Measurements from ENCODE around the gene PPP2R1B. TPM values are rescaled to one million over a fixed set of nuclear protein-coding genes. Genes with fewer than 3 reads are reported as not detected.

The PPP2R1B gene
- polyA plus RNA-seq, 1 donor from 2014 or later, result 10.4 TPM

DNA sequence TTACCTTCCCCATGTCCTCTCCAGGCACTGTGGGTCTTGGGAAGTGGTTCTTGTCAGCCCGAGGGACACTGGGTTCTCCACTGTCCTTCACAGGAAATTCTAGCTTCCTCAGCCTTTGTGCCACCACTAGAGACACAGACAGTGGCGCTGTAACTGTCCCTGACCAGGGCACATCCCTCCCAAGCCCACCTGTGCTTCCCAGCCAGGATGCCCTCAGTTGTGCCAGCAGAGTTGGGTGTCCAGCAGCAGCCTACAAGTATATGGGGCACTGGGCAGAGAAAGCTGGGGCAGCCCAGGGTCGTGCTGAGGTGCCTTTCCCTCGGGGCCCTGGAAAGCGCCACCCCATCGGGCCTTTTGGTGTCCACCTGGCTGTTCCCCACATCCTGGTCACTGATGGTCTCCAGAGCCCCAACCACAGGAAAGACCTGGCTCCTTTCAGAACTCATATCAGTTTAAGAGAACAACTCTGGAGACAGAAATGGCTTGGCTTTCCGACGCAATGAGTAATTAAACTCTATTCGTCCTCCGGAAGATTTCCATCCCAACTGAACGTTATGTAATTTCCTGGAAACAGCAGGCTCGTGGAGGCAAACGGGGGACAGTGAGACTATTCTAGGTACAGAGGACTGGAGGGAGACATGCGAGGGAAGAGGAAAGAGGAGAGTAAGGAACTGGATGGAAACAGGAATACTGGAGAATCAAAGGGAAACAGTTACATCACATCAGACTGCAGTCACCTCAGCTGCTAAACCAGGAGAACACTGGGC lies 28.6 kb downstream of the PPP2R1B start (continued):
- TF ChIP-seq MXI1 (conservative IDR thresholded peaks at IDR 0.05; ENCODE audit: poor library complexity, severe bottlenecking), result no peak
- TF ChIP-seq SMC3 (conservative IDR thresholded peaks at IDR 0.05; ENCODE audit: poor library complexity), result no peak
- no peak for TF ChIP-seq RAD21 (conservative IDR thresholded peaks at IDR 0.05)

DNA sequence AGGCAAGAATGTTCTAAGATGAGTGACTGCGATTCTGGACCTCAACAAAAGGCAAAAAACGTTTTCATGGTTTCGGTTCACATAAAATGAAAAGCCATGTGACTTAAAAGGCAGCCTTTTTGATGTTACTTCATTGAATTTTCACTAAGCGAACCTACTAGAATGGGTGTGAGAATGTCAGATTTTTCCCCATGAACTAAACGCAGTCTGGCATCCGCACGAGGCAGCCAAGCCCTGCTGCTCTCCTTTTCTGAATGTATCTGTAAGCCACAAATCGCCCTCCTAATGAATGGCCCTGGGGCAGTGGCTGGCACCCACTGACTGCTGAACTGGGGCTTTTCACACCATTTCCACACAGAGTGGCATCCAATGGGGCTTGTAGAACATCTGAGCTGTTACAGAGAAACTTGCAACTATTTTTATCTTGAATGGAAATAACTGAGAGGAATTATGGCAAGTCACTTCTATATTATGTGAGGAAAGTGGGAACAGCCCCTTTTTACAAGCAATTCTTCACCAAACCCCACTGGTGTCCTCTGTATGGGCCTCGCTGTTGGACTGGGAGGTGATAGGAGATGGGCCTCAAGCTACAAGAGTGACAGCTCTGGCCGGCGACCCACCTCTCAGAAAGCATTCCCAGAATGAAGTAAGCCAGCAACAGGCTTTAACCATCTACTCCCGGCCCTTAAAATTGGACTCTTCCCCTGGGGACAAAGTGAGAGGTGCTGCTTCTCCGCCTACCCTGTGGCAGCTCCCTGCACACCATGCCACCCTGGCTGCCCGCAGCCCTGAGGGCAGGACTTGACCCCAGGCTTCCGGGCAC lies 29.4 kb downstream of the PPP2R1B start:
- no peak for TF ChIP-seq SMC3 (conservative IDR thresholded peaks at IDR 0.05; ENCODE audit: poor library complexity)
- TF ChIP-seq MXI1 (conservative IDR thresholded peaks at IDR 0.05; ENCODE audit: poor library complexity, severe bottlenecking), result no peak
- TF ChIP-seq POLR2AphosphoS5 (IDR thresholded peaks at IDR 0.05), result no peak
- TF ChIP-seq, protein P1, sequence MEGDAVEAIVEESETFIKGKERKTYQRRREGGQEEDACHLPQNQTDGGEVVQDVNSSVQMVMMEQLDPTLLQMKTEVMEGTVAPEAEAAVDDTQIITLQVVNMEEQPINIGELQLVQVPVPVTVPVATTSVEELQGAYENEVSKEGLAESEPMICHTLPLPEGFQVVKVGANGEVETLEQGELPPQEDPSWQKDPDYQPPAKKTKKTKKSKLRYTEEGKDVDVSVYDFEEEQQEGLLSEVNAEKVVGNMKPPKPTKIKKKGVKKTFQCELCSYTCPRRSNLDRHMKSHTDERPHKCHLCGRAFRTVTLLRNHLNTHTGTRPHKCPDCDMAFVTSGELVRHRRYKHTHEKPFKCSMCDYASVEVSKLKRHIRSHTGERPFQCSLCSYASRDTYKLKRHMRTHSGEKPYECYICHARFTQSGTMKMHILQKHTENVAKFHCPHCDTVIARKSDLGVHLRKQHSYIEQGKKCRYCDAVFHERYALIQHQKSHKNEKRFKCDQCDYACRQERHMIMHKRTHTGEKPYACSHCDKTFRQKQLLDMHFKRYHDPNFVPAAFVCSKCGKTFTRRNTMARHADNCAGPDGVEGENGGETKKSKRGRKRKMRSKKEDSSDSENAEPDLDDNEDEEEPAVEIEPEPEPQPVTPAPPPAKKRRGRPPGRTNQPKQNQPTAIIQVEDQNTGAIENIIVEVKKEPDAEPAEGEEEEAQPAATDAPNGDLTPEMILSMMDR (IDR thresholded peaks at IDR 0.05; ENCODE audit: poor library complexity, severe bottlenecking), result no peak
- TF ChIP-seq EZH2 (IDR thresholded peaks at IDR 0.05; ENCODE audit: borderline replicate concordance, insufficient read depth, low read length, poor library complexity, severe bottlenecking), result no peak
- no peak for TF ChIP-seq RAD21 (conservative IDR thresholded peaks at IDR 0.05)
- no peak for TF ChIP-seq EP300 (conservative IDR thresholded peaks at IDR 0.05; ENCODE audit: poor library complexity, severe bottlenecking)
- TF ChIP-seq, protein P2, sequence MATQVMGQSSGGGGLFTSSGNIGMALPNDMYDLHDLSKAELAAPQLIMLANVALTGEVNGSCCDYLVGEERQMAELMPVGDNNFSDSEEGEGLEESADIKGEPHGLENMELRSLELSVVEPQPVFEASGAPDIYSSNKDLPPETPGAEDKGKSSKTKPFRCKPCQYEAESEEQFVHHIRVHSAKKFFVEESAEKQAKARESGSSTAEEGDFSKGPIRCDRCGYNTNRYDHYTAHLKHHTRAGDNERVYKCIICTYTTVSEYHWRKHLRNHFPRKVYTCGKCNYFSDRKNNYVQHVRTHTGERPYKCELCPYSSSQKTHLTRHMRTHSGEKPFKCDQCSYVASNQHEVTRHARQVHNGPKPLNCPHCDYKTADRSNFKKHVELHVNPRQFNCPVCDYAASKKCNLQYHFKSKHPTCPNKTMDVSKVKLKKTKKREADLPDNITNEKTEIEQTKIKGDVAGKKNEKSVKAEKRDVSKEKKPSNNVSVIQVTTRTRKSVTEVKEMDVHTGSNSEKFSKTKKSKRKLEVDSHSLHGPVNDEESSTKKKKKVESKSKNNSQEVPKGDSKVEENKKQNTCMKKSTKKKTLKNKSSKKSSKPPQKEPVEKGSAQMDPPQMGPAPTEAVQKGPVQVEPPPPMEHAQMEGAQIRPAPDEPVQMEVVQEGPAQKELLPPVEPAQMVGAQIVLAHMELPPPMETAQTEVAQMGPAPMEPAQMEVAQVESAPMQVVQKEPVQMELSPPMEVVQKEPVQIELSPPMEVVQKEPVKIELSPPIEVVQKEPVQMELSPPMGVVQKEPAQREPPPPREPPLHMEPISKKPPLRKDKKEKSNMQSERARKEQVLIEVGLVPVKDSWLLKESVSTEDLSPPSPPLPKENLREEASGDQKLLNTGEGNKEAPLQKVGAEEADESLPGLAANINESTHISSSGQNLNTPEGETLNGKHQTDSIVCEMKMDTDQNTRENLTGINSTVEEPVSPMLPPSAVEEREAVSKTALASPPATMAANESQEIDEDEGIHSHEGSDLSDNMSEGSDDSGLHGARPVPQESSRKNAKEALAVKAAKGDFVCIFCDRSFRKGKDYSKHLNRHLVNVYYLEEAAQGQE (IDR thresholded peaks at IDR 0.05; ENCODE audit: borderline replicate concordance), result no peak
- no peak for TF ChIP-seq TAF1 (IDR thresholded peaks at IDR 0.05; ENCODE audit: low read depth)
- no peaks in the 10 kb centered on the region for H3K9me3 ChIP-seq (ENCODE audit: low read length)
- H3K27ac ChIP-seq (ENCODE audit: low read length), result peak overlapping the region; percentile 66
- H2AFZ ChIP-seq (ENCODE audit: low read depth, low read length), result no peak overlapping the region
- no peaks in the 10 kb centered on the region for H3K9me2 ChIP-seq (ENCODE audit: insufficient read depth, low read length)
- no peak overlapping the region for H3K4me2 ChIP-seq (ENCODE audit: low read length)
- H3F3A ChIP-seq (ENCODE audit: insufficient read depth, low read length, poor library complexity, severe bottlenecking), result no peaks in the 10 kb centered on the region
- H3K9ac ChIP-seq (ENCODE audit: low read length), result peak overlapping the region; percentile 36
- H3K36me3 ChIP-seq (ENCODE audit: insufficient read depth, low read length), result no peaks in the 10 kb centered on the region
- no peak overlapping the region for H3K4me3 ChIP-seq (ENCODE audit: low read length)
- no peaks in the 10 kb centered on the region for H3K27me3 ChIP-seq (ENCODE audit: insufficient read depth, low read depth, low read length)
- no peaks in the 10 kb centered on the region for H4K20me1 ChIP-seq (ENCODE audit: insufficient read depth)
- H3K79me2 ChIP-seq (replicated peaks; ENCODE audit: insufficient read depth, low read length), result no peaks in the 10 kb centered on the region

Data from neural cell (in vitro differentiated cells).